NCI-H1105 (cell line): ENCODE measurements around the gene COL11A2.

Experiments used
- DNase-seq: peaks from one replicate; lab custom pipeline; 2025; lab: John Stamatoyannopoulos, UW

Gene COL11A2

DNA sequence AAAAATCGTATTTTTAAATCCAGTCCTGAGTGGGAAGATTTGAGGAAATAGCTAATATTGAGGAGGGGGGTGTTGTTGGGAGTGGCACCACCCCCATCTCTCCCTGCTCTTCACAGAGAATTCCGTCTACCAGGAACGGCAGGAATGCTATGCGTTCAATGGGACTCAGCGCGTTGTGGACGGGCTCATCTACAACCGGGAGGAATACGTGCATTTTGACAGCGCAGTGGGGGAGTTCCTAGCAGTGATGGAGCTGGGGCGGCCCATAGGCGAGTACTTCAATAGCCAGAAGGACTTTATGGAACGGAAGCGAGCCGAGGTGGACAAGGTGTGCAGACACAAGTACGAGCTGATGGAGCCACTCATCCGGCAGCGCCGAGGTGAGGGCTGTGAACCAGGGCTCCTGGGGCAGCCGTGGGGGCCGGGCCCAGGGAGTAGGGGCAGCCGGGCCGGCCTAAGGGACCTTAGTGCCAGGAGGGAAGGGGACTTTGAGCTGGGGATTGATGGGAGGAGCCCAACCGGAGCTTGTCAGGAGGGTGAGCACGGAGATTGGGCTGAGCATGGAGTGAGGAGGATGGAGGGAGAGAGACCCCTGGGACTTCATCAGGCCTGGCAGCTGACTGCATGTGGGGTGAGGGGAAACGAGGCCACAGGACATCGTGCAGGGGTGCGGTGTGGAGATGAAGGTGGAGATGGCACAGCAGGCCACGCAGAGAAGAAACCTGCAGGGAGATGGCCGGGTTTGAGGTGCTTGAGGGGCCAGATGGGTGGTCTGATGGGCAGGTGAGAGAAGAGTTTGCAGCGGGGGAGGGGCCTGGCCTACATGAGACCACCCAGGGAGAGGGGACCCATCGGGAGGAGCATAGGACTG, 75.2 kb downstream of the COL11A2 start:
- no peak for DNase-seq

DNA sequence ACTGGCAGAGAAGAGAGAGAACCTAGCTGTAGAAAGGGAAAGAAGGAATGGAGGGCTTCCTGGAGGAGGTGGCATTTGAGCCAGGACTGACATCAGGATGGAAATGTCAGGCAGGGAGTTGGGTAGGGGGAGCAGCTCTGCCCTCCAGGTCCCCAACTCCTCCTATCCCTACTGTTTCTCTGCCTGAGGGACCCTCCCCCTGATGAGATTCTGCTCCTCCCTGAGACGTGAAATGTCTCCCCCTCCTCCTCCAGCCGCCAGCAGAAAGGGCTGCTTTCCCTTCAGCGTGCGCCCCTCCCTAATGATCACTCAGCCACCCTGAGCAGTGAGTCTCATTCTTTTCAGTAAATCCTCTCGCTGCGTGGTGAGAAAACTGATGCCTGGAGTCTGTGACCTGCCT, 75.8 kb downstream of the COL11A2 start:
- DNase-seq, result no peak

DNA sequence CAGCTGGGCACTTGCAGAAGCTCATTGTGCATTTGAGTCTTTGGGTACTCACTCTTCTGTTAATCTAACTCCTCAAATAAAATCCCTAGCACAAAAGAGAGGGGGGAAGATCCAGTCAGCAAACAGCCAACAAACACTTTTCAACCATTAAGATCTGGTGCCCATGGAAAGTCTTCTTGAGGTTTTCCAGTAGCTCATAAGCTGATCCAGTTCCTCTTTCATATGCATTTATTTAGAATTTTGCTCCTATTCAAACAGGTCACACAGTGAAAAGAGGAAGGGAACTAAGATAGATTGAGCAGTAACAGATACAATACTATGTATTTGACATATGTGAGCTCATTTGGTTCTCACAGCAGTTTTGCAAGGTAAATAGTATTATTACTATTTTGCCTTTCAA, 77.9 kb downstream of the COL11A2 start:
- DNase-seq, result no peak

DNA sequence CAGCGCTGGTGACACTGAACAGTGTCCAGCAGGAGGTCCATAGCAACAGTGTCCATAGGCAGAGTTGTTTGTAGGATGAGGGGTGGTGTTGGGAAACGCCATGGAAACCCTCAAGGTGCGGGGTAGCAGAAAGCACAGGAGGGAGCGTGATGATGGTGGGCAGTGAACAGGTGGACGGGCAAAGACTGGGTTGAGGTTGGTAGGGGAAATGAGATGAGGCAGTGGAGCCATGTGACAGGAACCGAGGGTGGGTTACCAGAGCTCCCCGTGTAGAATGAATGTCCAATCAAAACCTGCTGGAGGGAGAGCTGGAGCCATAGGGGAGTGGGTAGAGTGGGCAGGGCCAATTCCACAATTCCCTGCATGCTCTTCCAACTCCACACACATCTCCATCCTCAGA, 78.5 kb downstream of the COL11A2 start:
- DNase-seq, result no peak
